SU-DHL-6 (cell line): ENCODE results near the gene PLSCR4.

Experiments used
- H2AFZ ChIP-seq: fragments of 200-600 bp; sonication (generic); 2 replicates; pipeline ENCODE4 v1.6.1; 2014; ENCODE audit warnings: low read depth, mild to moderate bottlenecking, moderate library complexity, mixed read lengths, antibody characterized with exemption, low read length; ENCODE audit not compliant: severe bottlenecking
- H3F3A ChIP-seq: fragments of 200-600 bp; shearing (Covaris generic); 2 replicates; pipeline ENCODE4 v1.6.0; 2016; ENCODE audit warnings: antibody characterized with exemption, mild to moderate bottlenecking; ENCODE audit not compliant: insufficient read depth
- H3K27ac ChIP-seq: fragments of 200-600 bp; sonication (generic); 2 replicates; pipeline ENCODE4 v1.5.1; 2016; ENCODE audit warnings: low read depth, mild to moderate bottlenecking, low read length, moderate library complexity, mixed read lengths
- H3K27me3 ChIP-seq: fragments of 200-600 bp; sonication (generic), shearing (Covaris generic); 2 replicates; pipeline ENCODE4 v1.6.0; 2014; ENCODE audit warnings: mild to moderate bottlenecking, low read length
- H3K36me3 ChIP-seq: fragments of 200-600 bp; sonication (generic); 2 replicates; pipeline ENCODE4 v1.6.1; 2014; ENCODE audit warnings: mild to moderate bottlenecking, low read length, mixed read lengths
- H3K4me2 ChIP-seq: fragments of 300-600, 200-600 bp; shearing (Covaris generic), sonication (generic); 2 replicates; pipeline ENCODE4 v1.6.0; 2014; ENCODE audit warnings: low read length, low read depth, mild to moderate bottlenecking; ENCODE audit not compliant: poor library complexity, severe bottlenecking
- H3K4me3 ChIP-seq: fragments of 200-600 bp; sonication (generic); 2 replicates; pipeline ENCODE4 v1.5.1; 2014; ENCODE audit warnings: antibody characterized with exemption, low read length, mild to moderate bottlenecking, mixed read lengths; ENCODE audit not compliant: insufficient read depth, poor library complexity, severe bottlenecking
- H3K79me2 ChIP-seq: fragments of 200-600 bp; sonication (generic); 2 replicates; pipeline ENCODE4 v1.6.1; 2014; ENCODE audit warnings: mild to moderate bottlenecking, low read length, moderate library complexity; ENCODE audit not compliant: insufficient read depth
- H3K9ac ChIP-seq: fragments of 200-600 bp; sonication (generic); 2 replicates; pipeline ENCODE4 v1.7.0; 2014; ENCODE audit warnings: mild to moderate bottlenecking, low read length
- H3K9me2 ChIP-seq: fragments of 200-600 bp; sonication (generic); replicated peaks from 2 replicates; pipeline ENCODE4 v1.6.1; 2014; ENCODE audit warnings: low read length; ENCODE audit not compliant: insufficient read depth
- H3K9me3 ChIP-seq: fragments of 200-600 bp; sonication (generic); 2 replicates; pipeline ENCODE4 v1.6.1; 2014; ENCODE audit warnings: low read length, mixed read lengths; ENCODE audit not compliant: insufficient read depth
- H4K20me1 ChIP-seq: fragments of 200-600 bp; sonication (generic); 2 replicates; pipeline ENCODE4 v1.6.1; 2014; ENCODE audit warnings: low read depth, mild to moderate bottlenecking, antibody characterized with exemption, low read length, moderate library complexity, mixed read lengths
- CTCF ChIP-seq: fragments of 200-600 bp; sonication (generic); IDR thresholded peaks from one replicate; pipeline ENCODE4 v1.5.1; 2017; ENCODE audit warnings: antibody characterized with exemption, mild to moderate bottlenecking, low read length, moderate library complexity; ENCODE audit not compliant: insufficient read depth, poor library complexity, severe bottlenecking
- EZH2phosphoT487 ChIP-seq: fragments of 200-600 bp; sonication (generic), shearing (Covaris generic); conservative IDR thresholded peaks from 2 replicates; pipeline ENCODE4 v1.6.1; 2018; ENCODE audit warnings: mild to moderate bottlenecking, antibody characterized with exemption, low read length, moderate library complexity, mixed read lengths

The PLSCR4 gene

DNA sequence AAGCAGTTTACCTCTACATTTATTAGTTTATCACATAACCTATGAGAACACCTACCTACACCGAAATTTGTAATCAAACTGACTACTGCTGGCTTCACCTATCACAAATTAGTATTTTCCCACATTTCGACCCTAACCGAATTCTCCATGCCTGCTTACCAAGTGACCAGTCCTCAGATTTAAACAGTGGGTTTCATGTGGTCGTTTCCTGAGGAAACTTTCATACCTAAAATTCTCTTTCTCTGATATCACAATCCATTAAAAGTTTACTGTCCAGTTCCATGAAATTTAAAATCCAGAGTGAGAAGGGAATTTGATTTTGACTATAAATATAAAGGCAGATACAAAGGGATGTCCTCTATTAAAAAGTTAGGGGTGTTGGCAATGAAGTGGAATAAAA, 91.9 kb downstream of the PLSCR4 start:
- H3K4me3 ChIP-seq: no peak overlapping the region
- H3K36me3 ChIP-seq: no peaks in the 10 kb centered on the region
- H3K79me2 ChIP-seq: no peaks in the 10 kb centered on the region
- H3K27me3 ChIP-seq: no peaks in the 10 kb centered on the region
- H3K4me2 ChIP-seq: no peak overlapping the region
- no peak overlapping the region for H3K27ac ChIP-seq
- no peaks in the 10 kb centered on the region for H4K20me1 ChIP-seq
- TF ChIP-seq CTCF (no peak), EZH2phosphoT487 (no peak)
- H3K9me2 ChIP-seq: no peaks in the 10 kb centered on the region
- no peak overlapping the region for H3K9ac ChIP-seq
- no peaks in the 10 kb centered on the region for H3F3A ChIP-seq
- no peak overlapping the region for H2AFZ ChIP-seq
- no peaks in the 10 kb centered on the region for H3K9me3 ChIP-seq

DNA sequence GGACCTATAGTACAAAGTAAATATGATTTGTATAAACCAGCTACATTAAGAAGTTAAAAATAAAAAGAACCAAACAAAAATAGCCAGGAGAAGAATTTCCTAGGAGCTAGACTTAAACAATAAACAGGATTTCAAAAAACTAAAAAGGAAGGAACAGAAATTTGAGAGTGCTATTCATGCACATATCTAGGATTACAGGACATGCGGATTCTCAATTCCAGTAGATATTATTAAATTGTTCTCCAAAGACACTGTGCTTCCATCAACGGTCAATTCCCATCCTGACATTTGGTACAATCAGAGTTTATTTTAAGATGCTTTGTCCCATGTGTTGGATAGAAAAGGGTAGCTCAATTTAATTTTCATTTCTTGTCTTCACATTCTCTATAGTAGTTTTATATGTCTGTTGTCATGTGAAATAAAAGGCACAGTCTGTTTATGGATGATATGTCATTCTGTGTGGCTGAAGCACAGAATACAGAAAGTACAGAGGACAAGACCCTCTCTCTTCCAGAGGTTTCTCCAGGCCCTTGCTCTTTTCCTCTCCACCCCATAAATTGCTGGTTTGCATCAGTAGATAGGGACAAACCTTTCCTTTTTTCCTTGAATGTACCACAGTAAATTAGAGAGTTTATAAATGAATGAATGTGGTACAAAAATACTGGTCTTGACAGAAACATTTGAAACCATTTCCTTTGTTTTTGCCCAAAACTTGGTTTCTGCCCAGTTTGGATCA, 93.4 kb downstream of the PLSCR4 start:
- Histone ChIP-seq H3K79me2 (no peaks in the 10 kb centered on the region), H3K9me3 (no peaks in the 10 kb centered on the region), H3K9ac (no peak overlapping the region), H3K4me3 (no peak overlapping the region), H4K20me1 (no peaks in the 10 kb centered on the region), H3K36me3 (no peaks in the 10 kb centered on the region), H3K27me3 (no peaks in the 10 kb centered on the region), H3F3A (no peaks in the 10 kb centered on the region), H3K4me2 (no peak overlapping the region), H3K9me2 (no peaks in the 10 kb centered on the region), H3K27ac (no peak overlapping the region), H2AFZ (no peak overlapping the region)
- TF ChIP-seq CTCF (no peak), EZH2phosphoT487 (no peak)

- no peaks in the 10 kb centered on the region for H3K79me2 ChIP-seq
- no peak overlapping the region for H2AFZ ChIP-seq
- no peaks in the 10 kb centered on the region for H3K36me3 ChIP-seq
- H3K4me3 ChIP-seq: no peak overlapping the region
- no peak overlapping the region for H3K9ac ChIP-seq
- no peak overlapping the region for H3K27ac ChIP-seq
- TF ChIP-seq EZH2phosphoT487: no peak
- no peak for TF ChIP-seq CTCF
- no peaks in the 10 kb centered on the region for H3K9me3 ChIP-seq
- no peaks in the 10 kb centered on the region for H4K20me1 ChIP-seq
- no peaks in the 10 kb centered on the region for H3K9me2 ChIP-seq
- no peaks in the 10 kb centered on the region for H3F3A ChIP-seq
- H3K4me2 ChIP-seq: no peak overlapping the region
- H3K27me3 ChIP-seq: no peaks in the 10 kb centered on the region
These were observed 94.1 kb downstream of the PLSCR4 start for GRCh38 chr3:146156666-146157314.
